PC-9 (cell line): Measurements from ENCODE around the gene CELF2. TPM values are rescaled to one million over a fixed set of nuclear protein-coding genes. Genes with fewer than 3 reads are reported as not detected.

ENCODE experiments used
- BruUV-seq: library from RNA; stranded (reverse); fragments of 400-500 nt; replicated peaks from 2 replicates; lab custom pipeline; 2021; lab: Mats Ljungman, UMichigan
- CTCF ChIA-PET: fragments of 300-600 bp; sonication (Branson Sonifier 250); formaldehyde crosslinking; loops from one replicate; lab custom pipeline; 2022; ENCODE audit warnings: antibody characterized with exemption; lab: Charles Lee
- POLR2A ChIA-PET: fragments of 300-600 bp; sonication (Branson Sonifier 250); formaldehyde crosslinking; loops from one replicate; lab custom pipeline; 2022; ENCODE audit warnings: antibody characterized with exemption; ENCODE audit not compliant: unreplicated experiment; lab: Charles Lee
- DNase-seq, 2 experiments: peaks; one replicate each; pipeline versions ENCODE4 v3.0.0 to v3.0.0-alpha.2; 2015 to 2022; ENCODE audit warnings: mixed read lengths in 1 of 2
- H2AFZ ChIP-seq: fragments of 200-600 bp; sonication (generic); 2 replicates; pipeline ENCODE4 v1.8.1; 2017; ENCODE audit warnings: antibody characterized with exemption
- H3F3A ChIP-seq: fragments of 200-600 bp; sonication (generic); 2 replicates; pipeline ENCODE4 v1.8.1; 2017; ENCODE audit warnings: antibody characterized with exemption, mild to moderate bottlenecking, low read depth; ENCODE audit not compliant: insufficient read depth
- H3K27ac ChIP-seq: fragments of 200-600 bp; sonication (generic); 2 replicates; pipeline ENCODE4 v1.6.1; 2016; ENCODE audit warnings: mixed run types
- H3K27me3 ChIP-seq: fragments of 200-600 bp; sonication (generic); 2 replicates; pipeline ENCODE4 v1.6.1; 2016; ENCODE audit warnings: low read depth, mixed run types; ENCODE audit not compliant: insufficient read depth
- H3K36me3 ChIP-seq: fragments of 200-600 bp; sonication (generic); 2 replicates; pipeline ENCODE4 v1.6.1; 2016; ENCODE audit warnings: low read depth, mixed run types
- H3K4me1 ChIP-seq: fragments of 200-600 bp; sonication (generic); replicated peaks from 2 replicates; pipeline ENCODE4 v1.6.1; 2016; ENCODE audit warnings: mixed run types; ENCODE audit not compliant: insufficient read depth
- H3K4me2 ChIP-seq: fragments of 200-600 bp; sonication (generic); 2 replicates; pipeline ENCODE4 v1.6.1; 2017; ENCODE audit warnings: mixed run types
- H3K4me3 ChIP-seq: fragments of 200-600 bp; sonication (generic); 2 replicates; pipeline ENCODE4 v1.6.1; 2016; ENCODE audit warnings: mixed run types
- H3K79me2 ChIP-seq: fragments of 200-600 bp; sonication (generic); 2 replicates; pipeline ENCODE4 v1.6.1; 2017; ENCODE audit warnings: low read depth, mixed run types
- H3K9me2 ChIP-seq: fragments of 200-600 bp; sonication (generic); 2 replicates; pipeline ENCODE4 v1.8.1; 2017; ENCODE audit warnings: mild to moderate bottlenecking; ENCODE audit not compliant: insufficient read depth
- H3K9me3 ChIP-seq: fragments of 200-600 bp; sonication (generic); 2 replicates; pipeline ENCODE4 v1.8.1; 2016; ENCODE audit warnings: low read depth; ENCODE audit not compliant: insufficient read depth
- H4K20me1 ChIP-seq: fragments of 200-600 bp; sonication (generic); 2 replicates; pipeline ENCODE4 v1.8.1; 2017; ENCODE audit not compliant: insufficient read depth
- CTCF ChIP-seq: fragments of 200-600 bp; sonication (generic); conservative IDR thresholded peaks from 2 replicates; pipeline ENCODE4 v1.6.1; 2017; ENCODE audit warnings: mixed run types, antibody characterized with exemption, mild to moderate bottlenecking, moderate library complexity
- EZH2 ChIP-seq: fragments of 200-600 bp; sonication (generic); IDR thresholded peaks from 2 replicates; pipeline ENCODE4 v1.8.0; 2017; ENCODE audit warnings: antibody characterized with exemption, low read depth
- intact Hi-C: fragments of 100-400 bp; cut with micrococcal nuclease; formaldehyde crosslinking; loops from one replicate; pipeline ENCODE4 v1.10.0; 2022; ENCODE audit not compliant: unreplicated experiment
- total RNA-seq: library from RNA; stranded (reverse); gene quantifications from 2 replicates; pipeline ENCODE4 v1.2.3, GENCODE V29; 2021

CELF2 gene
- total RNA-seq, 1 experiment from 2014 or later: not detected

DNA sequence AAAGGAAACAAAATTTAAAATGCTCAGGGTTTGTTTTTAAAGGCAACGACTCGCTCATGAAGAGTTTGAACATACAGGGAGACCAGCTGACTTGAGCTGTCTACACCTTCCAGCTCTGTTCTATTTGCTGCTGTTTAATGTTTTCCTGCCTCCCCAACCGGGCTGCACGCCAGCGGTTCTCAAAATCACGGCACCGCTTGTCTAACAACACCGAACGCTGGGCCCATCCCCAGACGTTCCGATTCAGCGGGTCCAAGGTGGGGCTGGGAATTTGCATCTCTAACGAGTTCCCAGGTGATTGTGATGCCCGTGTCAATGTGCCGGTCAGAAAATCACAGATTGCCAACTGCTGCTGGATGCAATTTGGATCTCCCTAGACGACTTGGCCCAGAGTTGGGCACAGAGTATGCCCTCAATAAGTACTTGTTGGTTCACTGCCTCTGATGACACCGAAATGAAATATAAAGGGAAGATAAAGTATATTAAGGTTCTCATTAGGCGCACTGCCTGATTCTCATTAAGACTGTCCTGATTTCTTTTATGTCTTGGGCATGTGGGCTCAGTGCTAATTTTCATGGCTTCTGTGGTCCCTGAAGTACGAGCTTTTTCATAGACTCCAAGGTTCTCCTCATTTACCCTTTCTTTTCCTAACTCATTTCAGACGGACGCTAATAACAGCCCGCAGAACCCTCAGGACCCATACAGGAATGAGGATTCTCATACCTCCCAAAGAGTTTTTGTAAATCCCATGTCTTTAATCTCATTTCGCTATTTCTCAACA lies 28.5 kb downstream of the CELF2 start:
- H2AFZ ChIP-seq: no peak overlapping the region
- POLR2A ChIA-PET: no interaction called here
- H4K20me1 ChIP-seq: no peaks in the 10 kb centered on the region
- H3K9me3 ChIP-seq: no peaks in the 10 kb centered on the region
- H3K4me3 ChIP-seq: no peak overlapping the region
- intact Hi-C loops: no loop called here
- no peaks in the 10 kb centered on the region for H3K4me1 ChIP-seq
- H3K27ac ChIP-seq: no peak overlapping the region
- no peaks in the 10 kb centered on the region for H3K79me2 ChIP-seq
- CTCF ChIA-PET: no interaction called here
- no TSS peak for BruUV-seq
- no peaks in the 10 kb centered on the region for H3K9me2 ChIP-seq
- no peaks in the 10 kb centered on the region for H3F3A ChIP-seq
- no peaks in the 10 kb centered on the region for H3K36me3 ChIP-seq
- no peak for DNase-seq
- no peak overlapping the region for H3K4me2 ChIP-seq
- TF ChIP-seq CTCF (no peak), EZH2 (no peak)
- peaks cover 45% of the 10 kb centered on the region for H3K27me3 ChIP-seq

GRCh38 chr10:11046776-11047160 lies 29.1 kb downstream of the CELF2 start:
- intact Hi-C loops: no loop called here
- Histone ChIP-seq H3K4me3 (no peak overlapping the region), H3K36me3 (no peaks in the 10 kb centered on the region), H3F3A (no peaks in the 10 kb centered on the region), H3K4me1 (no peaks in the 10 kb centered on the region), H3K79me2 (no peaks in the 10 kb centered on the region), H2AFZ (no peak overlapping the region), H3K9me2 (no peaks in the 10 kb centered on the region), H3K4me2 (no peak overlapping the region), H3K27me3 (peaks cover 45% of the 10 kb centered on the region), H3K9me3 (no peaks in the 10 kb centered on the region), H3K27ac (no peak overlapping the region), H4K20me1 (no peaks in the 10 kb centered on the region)
- ChIA-PET CTCF (no interaction called here), POLR2A (no interaction called here)
- DNase-seq: no peak
- BruUV-seq: no TSS peak
- no peak for TF ChIP-seq CTCF
- no peak for TF ChIP-seq EZH2

GRCh38 chr10:11048707-11049278 lies 31.1 kb downstream of the CELF2 start:
- Histone ChIP-seq H3K27ac (no peak overlapping the region), H3F3A (no peaks in the 10 kb centered on the region), H3K79me2 (no peaks in the 10 kb centered on the region), H3K4me2 (no peak overlapping the region), H3K4me1 (no peaks in the 10 kb centered on the region), H3K9me3 (no peaks in the 10 kb centered on the region), H3K27me3 (peaks cover 44% of the 10 kb centered on the region; the same call in 1 of the 2 replicates), H3K4me3 (no peak overlapping the region), H2AFZ (no peak overlapping the region), H3K9me2 (no peaks in the 10 kb centered on the region), H4K20me1 (no peaks in the 10 kb centered on the region), H3K36me3 (no peaks in the 10 kb centered on the region)
- ChIA-PET POLR2A (no interaction called here), CTCF (no interaction called here)
- no peak for DNase-seq
- TF ChIP-seq CTCF (no peak), EZH2 (no peak)
- intact Hi-C loops: no loop called here
- BruUV-seq: no TSS peak
